Psoas muscle (tissue), 8 donors: ENCODE data around the gene CHCHD6. TPM values are rescaled to one million over a fixed set of nuclear protein-coding genes. Genes with fewer than 3 reads are reported as not detected.

Experiments
- ATAC-seq, 4 donors: fragments of 200-7000 bp; cut with Tn5 transposase; one replicate each; pipeline ENCODE4 v1.9.1; 2020; ENCODE audit warnings: moderate library complexity in 3 of 4, mild to moderate bottlenecking in 2 of 4
- DNase-seq, 2 donors: peaks; one replicate each; pipeline ENCODE4 v3.0.0-alpha.2; 2020
- H3K27ac ChIP-seq: fragments of 200-600 bp; one replicate; pipeline ENCODE4 v1.8.0; 2022
- H3K27me3 ChIP-seq, 3 donors: fragments of 200-600 bp in 1 of 3; one replicate each; pipeline versions ENCODE4 v1.6.1 to v1.8.0; 2013 to 2022; ENCODE audit warnings: low read length in 2 of 3, mild to moderate bottlenecking in 2 of 3, moderate library complexity in 1 of 3; ENCODE audit not compliant: insufficient read depth in 3 of 3
- H3K36me3 ChIP-seq, 2 donors: fragments of 200-600 bp in 1 of 2; one replicate each; pipeline versions ENCODE4 v1.6.1 to v1.8.0; 2013 to 2022; ENCODE audit warnings: low read depth in 1 of 2, mild to moderate bottlenecking in 1 of 2, moderate library complexity in 1 of 2; ENCODE audit not compliant: insufficient read depth in 1 of 2
- H3K4me1 ChIP-seq: fragments of 200-600 bp; one replicate; pipeline ENCODE4 v1.8.0; 2022
- H3K4me3 ChIP-seq: fragments of 200-600 bp; one replicate; pipeline ENCODE4 v1.8.0; 2022; ENCODE audit warnings: mild to moderate bottlenecking
- H3K9me3 ChIP-seq: fragments of 200-600 bp; one replicate; pipeline ENCODE4 v1.8.0; 2022
- whole genome bisulfite sequencing, 3 donors: extraction: QIAGEN DNeasy Blood & Tissue Kit; methylation state at CpG; one replicate each; pipeline versions ENCODE4 v1.1.6 to v1.1.7; 2013; 5-methylcytosine and 5-hydroxymethylcytosine counted together
- intact Hi-C, 2 donors: fragments of 100-400 bp; cut with DNase I; formaldehyde crosslinking; loops; one replicate each; pipeline versions ENCODE4 v1.11.0 to v1.14.2; 2022
- polyA plus RNA-seq, 3 donors: library from polyadenylated mRNA; stranded (reverse); fragments of 200-250 nt; gene quantifications; one replicate each; pipeline ENCODE4 v1.2.3, GENCODE V29; 2013
- total RNA-seq, 4 donors: library from RNA; stranded (reverse); fragmentation: NEBNext Ultra II Directional in 2 of 4; extraction: Animal tissue kit (Norgen Biotek cat#: 25700) in 2 of 4; gene quantifications; one replicate each; pipeline versions ENCODE4 v1.2.1 to v1.2.4, GENCODE V29; 2021 to 2023
- TF ChIP-seq, protein P1 (sequence below): fragments of 200-600 bp; IDR thresholded peaks from one replicate; pipeline ENCODE4 v1.8.0; 2022; ENCODE audit warnings: antibody characterized with exemption
- donor health status: healthy with polysubstance abuse.
- donor health status: DM: no; HTN: no; CAD: no; lungs with moderate emphysema.
- donor health status: Bipolar disorder and iron deficiency.
- donor health status: healthy.
- donor health status: DM: yes; HTN: yes; CAD: no.
- donor health status: DM: no; HTN: no; CAD: no.
- donor health status: DM: no; HTN: no; CAD: no.
- donor health status: DM: yes; HTN: yes; CAD: no.

The CHCHD6 gene
- total and polyA plus RNA-seq, 7 donors: 2.4 to 13.8 (median 3.5) TPM

DNA sequence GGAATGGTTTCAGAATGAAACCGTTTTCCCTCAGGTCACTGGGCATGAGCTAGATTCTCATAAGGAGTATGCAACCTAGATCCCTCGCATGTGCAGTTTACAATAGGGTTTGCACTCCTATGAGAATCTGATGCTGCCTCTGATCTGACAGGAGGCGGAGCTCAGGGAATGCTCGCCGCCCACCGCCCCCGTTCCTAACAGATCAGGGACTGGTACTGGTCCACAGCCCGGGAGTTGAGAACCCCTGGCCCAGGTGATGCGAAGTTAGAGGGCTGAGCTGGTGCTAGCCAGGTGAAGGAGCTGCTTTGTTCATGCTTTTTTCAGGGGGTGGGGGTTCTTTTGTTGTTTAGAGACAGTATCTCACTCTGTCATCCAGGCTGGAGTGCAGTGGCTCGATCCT lies 263.3 kb downstream of the CHCHD6 start:
- Histone ChIP-seq H3K4me1 (peaks cover 22% of the 10 kb centered on the region), H3K9me3 (no peaks in the 10 kb centered on the region), H3K36me3 (no peaks in the 10 kb centered on the region), H3K4me3 (no peak overlapping the region), H3K27ac (no peak overlapping the region), H3K27me3 (peaks cover 0 to 2% (median 0%) of the 10 kb centered on the region in 3 donors)
- intact Hi-C loops: no loop called here
- WGBS, 3 donors: 85 to 91% (median 89%) methylated on average over 10 of the region's 10 CpGs
- ATAC-seq (no peak), DNase-seq (no peak)
- TF ChIP-seq, protein P1, sequence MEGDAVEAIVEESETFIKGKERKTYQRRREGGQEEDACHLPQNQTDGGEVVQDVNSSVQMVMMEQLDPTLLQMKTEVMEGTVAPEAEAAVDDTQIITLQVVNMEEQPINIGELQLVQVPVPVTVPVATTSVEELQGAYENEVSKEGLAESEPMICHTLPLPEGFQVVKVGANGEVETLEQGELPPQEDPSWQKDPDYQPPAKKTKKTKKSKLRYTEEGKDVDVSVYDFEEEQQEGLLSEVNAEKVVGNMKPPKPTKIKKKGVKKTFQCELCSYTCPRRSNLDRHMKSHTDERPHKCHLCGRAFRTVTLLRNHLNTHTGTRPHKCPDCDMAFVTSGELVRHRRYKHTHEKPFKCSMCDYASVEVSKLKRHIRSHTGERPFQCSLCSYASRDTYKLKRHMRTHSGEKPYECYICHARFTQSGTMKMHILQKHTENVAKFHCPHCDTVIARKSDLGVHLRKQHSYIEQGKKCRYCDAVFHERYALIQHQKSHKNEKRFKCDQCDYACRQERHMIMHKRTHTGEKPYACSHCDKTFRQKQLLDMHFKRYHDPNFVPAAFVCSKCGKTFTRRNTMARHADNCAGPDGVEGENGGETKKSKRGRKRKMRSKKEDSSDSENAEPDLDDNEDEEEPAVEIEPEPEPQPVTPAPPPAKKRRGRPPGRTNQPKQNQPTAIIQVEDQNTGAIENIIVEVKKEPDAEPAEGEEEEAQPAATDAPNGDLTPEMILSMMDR: no peak

DNA sequence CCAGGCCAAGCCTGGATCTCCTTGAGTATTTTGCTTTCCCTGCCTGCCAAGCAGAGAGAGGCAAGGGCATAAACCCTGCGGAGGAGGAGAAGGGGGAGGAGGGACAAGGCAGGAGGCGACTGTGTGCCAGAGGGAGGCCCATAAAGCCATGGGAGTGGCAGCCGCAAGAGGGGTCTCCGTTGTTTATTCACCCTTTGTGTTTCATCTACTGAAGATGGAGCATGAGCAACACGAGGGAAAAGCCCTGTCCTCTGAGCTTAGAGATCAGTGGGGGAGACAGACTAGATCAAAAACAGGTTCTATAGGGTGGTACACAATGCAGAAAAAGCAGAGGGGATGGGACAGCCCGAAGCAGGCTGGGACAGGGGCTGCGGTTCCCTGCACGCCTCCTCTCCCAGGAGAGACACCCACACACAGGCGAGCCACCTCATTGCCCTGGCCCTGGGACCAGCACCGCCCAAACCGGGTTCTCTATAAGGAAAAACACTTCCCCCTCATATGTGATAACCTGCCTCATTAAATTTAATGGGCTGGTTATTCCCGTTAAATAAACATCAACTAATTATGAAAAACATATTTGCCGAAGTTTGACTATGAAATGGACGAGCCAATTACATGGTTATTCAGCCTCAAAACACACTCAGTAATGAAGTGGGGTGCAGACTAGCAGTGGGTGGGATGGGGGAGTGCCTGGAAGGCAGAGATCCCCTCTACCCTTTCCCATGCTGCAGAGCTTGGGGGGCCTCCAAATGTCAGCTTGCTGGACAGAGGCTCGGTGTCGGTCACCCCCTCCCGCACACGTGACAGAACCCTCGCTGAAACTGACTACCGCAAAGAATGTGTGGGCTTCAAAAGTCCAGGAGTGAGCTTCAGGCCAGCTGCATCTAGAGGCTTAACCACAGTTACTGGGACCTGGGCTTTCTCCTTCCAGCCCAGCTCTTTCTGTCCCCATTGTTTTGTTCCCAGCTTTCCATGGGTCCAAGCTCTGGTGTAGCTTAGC lies 264.7 kb downstream of the CHCHD6 start:
- intact Hi-C loops: no loop called here
- no peak overlapping the region for H3K27ac ChIP-seq
- whole genome bisulfite sequencing, 3 donors: 83 to 89% (median 86%) methylated on average over 20 of the region's 20 CpGs
- ATAC-seq (no peak), DNase-seq (no peak)
- H3K27me3 ChIP-seq: peaks cover 0 to 2% (median 0%) of the 10 kb centered on the region in 3 donors
- no peaks in the 10 kb centered on the region for H3K36me3 ChIP-seq
- TF ChIP-seq, protein P1: no peak
- H3K9me3 ChIP-seq: no peaks in the 10 kb centered on the region
- H3K4me1 ChIP-seq: peaks cover 14% of the 10 kb centered on the region
- no peak overlapping the region for H3K4me3 ChIP-seq

DNA sequence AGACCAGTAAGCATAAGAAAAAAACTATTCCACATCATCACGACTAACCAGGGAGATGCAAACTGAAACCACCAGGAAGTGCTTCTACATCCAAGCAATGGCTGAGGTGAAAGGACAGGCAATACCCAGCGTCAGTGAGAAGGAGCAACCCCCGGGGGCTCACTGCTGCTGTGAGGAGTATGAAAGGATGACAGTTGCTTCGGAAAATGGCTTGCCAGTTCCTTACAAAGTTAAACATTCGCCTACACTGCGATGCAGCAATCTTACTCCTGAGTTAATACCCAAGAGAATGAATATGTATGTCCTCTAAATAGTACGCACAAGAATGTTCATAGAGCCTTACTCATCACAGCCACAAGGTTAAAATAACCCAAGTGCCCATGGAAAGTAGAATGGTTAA lies 265.5 kb downstream of the CHCHD6 start:
- peaks cover 0 to 2% (median 0%) of the 10 kb centered on the region in 3 donors for H3K27me3 ChIP-seq
- TF ChIP-seq, protein P1: no peak
- peaks cover 7% of the 10 kb centered on the region for H3K4me1 ChIP-seq
- no peaks in the 10 kb centered on the region for H3K36me3 ChIP-seq
- ATAC-seq (no peak), DNase-seq (no peak)
- H3K4me3 ChIP-seq: no peak overlapping the region
- H3K9me3 ChIP-seq: peaks cover 5% of the 10 kb centered on the region
- no peak overlapping the region for H3K27ac ChIP-seq
- intact Hi-C loops: no loop called here
- WGBS, 3 donors: 64 to 70% (median 67%) methylated on average over 7 of the region's 7 CpGs

DNA sequence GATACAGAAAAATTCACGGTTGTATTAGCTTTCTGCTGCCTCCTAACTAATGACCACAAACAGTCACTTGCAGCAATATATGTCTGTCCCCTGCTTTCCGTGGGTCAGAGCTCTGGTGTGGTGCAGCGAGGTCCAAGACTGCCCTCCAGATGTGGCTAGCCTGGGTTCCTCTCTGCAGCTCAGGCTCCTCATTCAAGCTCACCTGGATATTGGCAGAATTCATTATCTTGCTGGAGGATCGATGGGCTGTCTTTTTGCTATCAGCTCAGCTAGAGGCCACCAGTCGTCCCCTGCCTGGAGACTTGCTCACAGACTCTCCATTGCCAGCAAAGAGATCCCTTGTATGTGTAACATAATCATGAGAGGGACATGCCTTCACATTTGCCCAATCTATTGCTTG lies 266.1 kb downstream of the CHCHD6 start:
- 80 to 85% (median 84%) methylated on average over 5 of the region's 5 CpGs for WGBS, 3 donors
- intact Hi-C loops: no loop called here
- Histone ChIP-seq H3K4me3 (no peak overlapping the region), H3K9me3 (peaks cover 10% of the 10 kb centered on the region), H3K4me1 (peaks cover 7% of the 10 kb centered on the region), H3K27ac (no peak overlapping the region), H3K27me3 (peaks cover 0 to 2% (median 0%) of the 10 kb centered on the region in 3 donors), H3K36me3 (no peaks in the 10 kb centered on the region)
- TF ChIP-seq, protein P1: no peak
- no peak for ATAC-seq
- no peak for DNase-seq
